DOHH2 (cell line): ENCODE data around the gene GOLGA2.

Experiments used
- H3F3A ChIP-seq: fragments of 200-600 bp; sonication (generic), shearing (Covaris generic); 2 replicates; pipeline ENCODE4 v1.6.0; 2016; ENCODE audit warnings: antibody characterized with exemption, mild to moderate bottlenecking; ENCODE audit not compliant: control insufficient read depth, insufficient read depth
- H3K27ac ChIP-seq: fragments of 200-600 bp; sonication (generic); 2 replicates; pipeline ENCODE4 v1.5.1; 2014; ENCODE audit warnings: low read depth, mild to moderate bottlenecking, low read length, moderate library complexity
- H3K27me3 ChIP-seq: fragments of 200-600 bp; sonication (generic); 2 replicates; pipeline ENCODE4 v1.6.1; 2014; ENCODE audit warnings: mild to moderate bottlenecking, low read length, mixed read lengths; ENCODE audit not compliant: control insufficient read depth
- H3K36me3 ChIP-seq: fragments of 200-600 bp; sonication (generic); 2 replicates; pipeline ENCODE4 v1.6.1; 2014; ENCODE audit warnings: mild to moderate bottlenecking, low read length, moderate library complexity, mixed read lengths; ENCODE audit not compliant: control insufficient read depth
- H3K4me1 ChIP-seq: fragments of 200-600 bp; sonication (generic); 2 replicates; pipeline ENCODE4 v1.6.1; 2014; ENCODE audit warnings: mild to moderate bottlenecking, low read length, mixed read lengths; ENCODE audit not compliant: control insufficient read depth
- H3K4me2 ChIP-seq: fragments of 200-600 bp; sonication (generic); 2 replicates; pipeline ENCODE4 v1.6.0; 2014; ENCODE audit warnings: mild to moderate bottlenecking, low read length, moderate library complexity
- H3K4me3 ChIP-seq: fragments of 200-600 bp; sonication (generic); 2 replicates; pipeline ENCODE4 v1.5.1; 2014; ENCODE audit warnings: mild to moderate bottlenecking, low read length, mixed read lengths
- H3K79me2 ChIP-seq: fragments of 200-600 bp; sonication (generic); 2 replicates; pipeline ENCODE4 v1.6.1; 2014; ENCODE audit warnings: mild to moderate bottlenecking, low read length, mixed read lengths; ENCODE audit not compliant: control insufficient read depth
- H3K9me2 ChIP-seq: fragments of 200-600 bp; sonication (generic); replicated peaks from 2 replicates; pipeline ENCODE4 v1.6.1; 2014; ENCODE audit warnings: mild to moderate bottlenecking, low read length, mixed read lengths; ENCODE audit not compliant: control insufficient read depth
- H3K9me3 ChIP-seq: fragments of 200-600 bp; sonication (generic); 2 replicates; pipeline ENCODE4 v1.6.1; 2014; ENCODE audit warnings: antibody characterized with exemption, low read length, mixed read lengths; ENCODE audit not compliant: control insufficient read depth, insufficient read depth
- H4K20me1 ChIP-seq: fragments of 200-600 bp; sonication (generic); 2 replicates; pipeline ENCODE4 v1.6.0; 2014; ENCODE audit warnings: low read depth, mild to moderate bottlenecking, antibody characterized with exemption, low read length, moderate library complexity; ENCODE audit not compliant: control insufficient read depth, insufficient read depth
- EZH2phosphoT487 ChIP-seq: fragments of 200-600 bp; sonication (generic); IDR thresholded peaks from 2 replicates; pipeline ENCODE4 v1.6.1; 2017; ENCODE audit warnings: borderline replicate concordance, mild to moderate bottlenecking, antibody characterized with exemption, low read length, moderate library complexity, mixed read lengths
- TF ChIP-seq, protein P1 (sequence below): fragments of 200-600 bp; sonication (generic); IDR thresholded peaks from one replicate; pipeline ENCODE4 v1.5.1; 2014; ENCODE audit warnings: antibody characterized with exemption, mild to moderate bottlenecking, low read depth, low read length; ENCODE audit not compliant: poor library complexity, severe bottlenecking

Gene GOLGA2

DNA sequence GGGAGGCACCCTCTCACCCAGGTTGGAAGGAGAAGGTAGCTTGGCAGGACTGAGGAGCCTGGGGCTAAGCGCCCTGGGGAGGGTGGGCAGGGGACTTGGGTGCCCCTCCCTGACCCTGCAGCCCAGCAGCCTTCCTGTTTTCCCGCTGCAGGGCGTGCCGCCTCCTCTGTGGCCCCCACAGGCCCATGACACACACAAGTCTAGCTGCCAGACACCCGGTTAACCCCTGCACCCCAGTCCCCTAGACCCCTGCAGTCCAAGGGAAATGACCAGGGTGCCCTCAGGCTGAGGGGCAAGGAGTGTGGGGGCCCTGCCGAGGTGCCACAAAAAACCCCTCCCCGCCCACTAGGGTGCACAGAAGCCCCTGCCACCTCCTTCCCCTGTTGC, 33.0 kb downstream of the GOLGA2 start:
- Histone ChIP-seq H3K36me3 (no peaks in the 10 kb centered on the region), H4K20me1 (no peaks in the 10 kb centered on the region), H3K4me3 (no peak overlapping the region), H3K27me3 (peaks cover 33% of the 10 kb centered on the region), H3K4me2 (no peak overlapping the region), H3K9me3 (no peaks in the 10 kb centered on the region), H3F3A (no peaks in the 10 kb centered on the region), H3K79me2 (no peaks in the 10 kb centered on the region), H3K4me1 (peaks cover 15% of the 10 kb centered on the region), H3K27ac (no peak overlapping the region), H3K9me2 (no peaks in the 10 kb centered on the region)
- TF ChIP-seq, protein P1, sequence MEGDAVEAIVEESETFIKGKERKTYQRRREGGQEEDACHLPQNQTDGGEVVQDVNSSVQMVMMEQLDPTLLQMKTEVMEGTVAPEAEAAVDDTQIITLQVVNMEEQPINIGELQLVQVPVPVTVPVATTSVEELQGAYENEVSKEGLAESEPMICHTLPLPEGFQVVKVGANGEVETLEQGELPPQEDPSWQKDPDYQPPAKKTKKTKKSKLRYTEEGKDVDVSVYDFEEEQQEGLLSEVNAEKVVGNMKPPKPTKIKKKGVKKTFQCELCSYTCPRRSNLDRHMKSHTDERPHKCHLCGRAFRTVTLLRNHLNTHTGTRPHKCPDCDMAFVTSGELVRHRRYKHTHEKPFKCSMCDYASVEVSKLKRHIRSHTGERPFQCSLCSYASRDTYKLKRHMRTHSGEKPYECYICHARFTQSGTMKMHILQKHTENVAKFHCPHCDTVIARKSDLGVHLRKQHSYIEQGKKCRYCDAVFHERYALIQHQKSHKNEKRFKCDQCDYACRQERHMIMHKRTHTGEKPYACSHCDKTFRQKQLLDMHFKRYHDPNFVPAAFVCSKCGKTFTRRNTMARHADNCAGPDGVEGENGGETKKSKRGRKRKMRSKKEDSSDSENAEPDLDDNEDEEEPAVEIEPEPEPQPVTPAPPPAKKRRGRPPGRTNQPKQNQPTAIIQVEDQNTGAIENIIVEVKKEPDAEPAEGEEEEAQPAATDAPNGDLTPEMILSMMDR: no peak
- TF ChIP-seq EZH2phosphoT487: no peak

GRCh38 chr9:128242124-128242523, 33.7 kb downstream of the GOLGA2 start:
- no peaks in the 10 kb centered on the region for H3K79me2 ChIP-seq
- no peaks in the 10 kb centered on the region for H3K9me2 ChIP-seq
- H3K4me2 ChIP-seq: no peak overlapping the region
- no peak overlapping the region for H3K4me3 ChIP-seq
- peaks cover 27% of the 10 kb centered on the region for H3K27me3 ChIP-seq
- no peaks in the 10 kb centered on the region for H3K9me3 ChIP-seq
- H4K20me1 ChIP-seq: no peaks in the 10 kb centered on the region
- TF ChIP-seq, protein P1: no peak
- no peak for TF ChIP-seq EZH2phosphoT487
- H3K27ac ChIP-seq: no peak overlapping the region
- no peaks in the 10 kb centered on the region for H3F3A ChIP-seq
- no peaks in the 10 kb centered on the region for H3K36me3 ChIP-seq
- H3K4me1 ChIP-seq: peaks cover 15% of the 10 kb centered on the region

DNA sequence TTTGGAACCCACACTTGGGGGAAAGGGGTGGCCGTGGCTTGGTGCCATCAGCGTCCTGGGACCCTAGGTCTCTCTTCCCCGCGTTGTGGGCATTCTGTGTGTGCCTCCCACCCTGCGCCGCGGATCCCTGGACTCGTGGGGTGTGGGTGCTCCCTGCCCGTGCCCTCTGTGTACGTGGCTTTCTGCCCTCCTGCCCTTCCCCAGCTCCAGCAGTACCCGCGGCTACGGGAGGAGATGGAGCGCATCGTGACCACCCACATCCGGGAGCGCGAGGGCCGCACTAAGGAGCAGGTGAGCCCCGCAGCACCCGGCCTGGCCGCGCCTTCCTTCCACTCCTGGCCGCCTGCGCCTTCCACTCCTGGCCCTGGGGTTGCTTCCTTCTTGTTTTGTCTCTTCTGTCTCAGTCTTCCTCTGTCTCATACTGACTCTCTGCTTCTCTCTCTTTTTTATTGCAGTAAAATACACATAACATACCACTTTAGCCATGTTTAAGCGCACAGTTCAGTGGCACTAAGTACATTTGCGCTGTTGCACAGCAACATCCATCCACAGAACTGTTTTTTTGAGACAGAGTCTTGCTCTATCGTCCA, 41.9 kb downstream of the GOLGA2 start:
- H4K20me1 ChIP-seq: no peaks in the 10 kb centered on the region
- H3F3A ChIP-seq: no peaks in the 10 kb centered on the region
- no peaks in the 10 kb centered on the region for H3K9me2 ChIP-seq
- H3K27ac ChIP-seq: no peak overlapping the region
- H3K4me3 ChIP-seq: no peak overlapping the region
- H3K27me3 ChIP-seq: 0 out of 2 replicates have a peak, but pooled peaks cover 2% of the 10 kb centered on the region
- no peaks in the 10 kb centered on the region for H3K4me1 ChIP-seq
- H3K9me3 ChIP-seq: no peaks in the 10 kb centered on the region
- no peaks in the 10 kb centered on the region for H3K79me2 ChIP-seq
- H3K4me2 ChIP-seq: no peak overlapping the region
- no peaks in the 10 kb centered on the region for H3K36me3 ChIP-seq
- TF ChIP-seq, protein P1: no peak
- no peak for TF ChIP-seq EZH2phosphoT487
